Skeletal muscle cell (primary cell): Measurements from ENCODE around the gene SLC35E2B.
"Not testable (repeated sequence)": the region's sequence is repeated elsewhere in the genome, so short reads cannot be mapped to it uniquely, and the experiment has no call there.

Experiments
- DNase-seq: peaks from one replicate; pipeline ENCODE4 v3.0.0-alpha.2; 2010; ENCODE audit warnings: low read depth
- H3K4me3 ChIP-seq: 2 replicates; pipeline ENCODE4 v1.5.1; 2011; ENCODE audit warnings: low read depth, mild to moderate bottlenecking, control low read depth, low read length, moderate library complexity

The SLC35E2B gene

DNA sequence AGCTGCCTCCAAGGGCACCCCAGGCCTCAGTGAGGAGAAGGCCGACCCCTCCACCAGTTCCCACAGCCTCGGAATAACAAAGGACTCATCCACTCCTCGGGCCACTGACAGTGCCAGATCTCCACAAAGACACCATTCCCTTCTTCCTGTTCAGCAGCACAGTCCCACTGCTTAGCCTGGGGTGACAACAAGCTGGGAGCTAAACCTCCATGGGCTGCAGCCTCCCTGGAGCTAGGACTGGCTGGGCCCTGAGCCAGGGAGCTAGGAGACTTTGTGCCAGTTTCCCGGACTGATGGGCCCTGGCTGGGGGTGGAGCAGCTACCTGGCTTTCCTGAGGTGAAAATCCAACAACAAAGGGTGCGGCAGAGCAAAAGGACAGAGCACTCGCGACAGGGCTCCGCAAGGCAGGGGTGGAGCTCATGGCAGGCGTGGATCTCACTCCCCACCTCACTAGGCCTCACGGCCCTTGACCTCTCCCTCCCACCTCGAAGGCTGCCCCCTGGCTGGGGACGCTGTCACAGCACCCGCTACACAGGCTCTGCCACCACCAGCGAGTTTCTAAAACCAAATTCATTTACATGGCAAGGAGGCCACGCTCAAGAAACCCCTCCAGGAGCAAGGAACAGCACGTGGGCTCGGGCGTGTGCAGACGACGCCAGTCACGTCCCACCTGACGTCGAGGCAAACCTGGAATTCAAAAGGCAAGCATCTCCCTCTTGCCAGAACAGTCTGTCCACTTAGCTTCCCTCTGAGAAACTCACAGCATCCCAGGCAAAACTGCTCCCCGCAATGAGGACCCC is 13.8 kb downstream of the SLC35E2B start:
- no peak for DNase-seq
- no peak overlapping the region for H3K4me3 ChIP-seq

DNA sequence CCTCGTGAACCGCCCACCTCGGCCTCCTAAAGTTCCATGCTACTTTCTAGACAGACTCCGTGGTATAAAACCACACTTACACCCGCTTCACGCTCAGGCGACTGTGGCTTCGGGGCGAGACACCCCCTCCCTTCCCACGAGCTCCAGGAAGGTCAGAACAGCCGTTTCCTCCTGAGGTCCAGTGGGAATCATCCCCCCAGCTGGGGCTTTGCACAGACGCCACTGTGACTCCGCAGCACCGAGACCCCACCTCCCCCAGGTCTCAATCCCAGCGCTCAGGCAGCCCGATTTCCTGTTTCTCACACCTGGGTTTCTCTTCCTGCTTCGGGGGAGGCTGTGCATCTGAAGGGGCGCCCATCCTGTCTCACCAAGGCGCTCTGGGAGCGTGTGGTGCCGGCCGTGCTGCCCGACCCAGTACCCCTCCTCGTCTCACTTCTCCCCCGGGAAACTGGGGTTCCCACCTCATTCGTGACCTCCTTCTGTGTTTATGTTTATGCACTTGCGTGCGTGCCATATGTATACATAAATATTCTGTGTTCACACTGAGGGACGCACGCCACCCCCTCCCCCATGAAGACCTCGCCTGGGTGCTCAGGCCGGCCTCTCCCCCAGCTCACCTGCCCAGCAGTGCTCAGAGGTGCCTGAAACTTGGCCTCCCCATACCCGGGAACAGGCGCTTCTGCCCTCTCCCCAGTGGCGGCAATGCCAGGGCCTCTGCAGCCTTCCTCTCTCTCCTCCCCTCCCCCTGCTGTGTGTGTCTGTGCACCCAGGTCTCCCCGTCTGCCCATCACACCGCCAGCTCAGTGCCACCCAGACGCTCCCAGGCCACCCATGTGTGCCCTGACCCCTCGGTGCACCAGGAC is 14.6 kb downstream of the SLC35E2B start:
- H3K4me3 ChIP-seq, result no peak overlapping the region
- DNase-seq, result no peak

DNA sequence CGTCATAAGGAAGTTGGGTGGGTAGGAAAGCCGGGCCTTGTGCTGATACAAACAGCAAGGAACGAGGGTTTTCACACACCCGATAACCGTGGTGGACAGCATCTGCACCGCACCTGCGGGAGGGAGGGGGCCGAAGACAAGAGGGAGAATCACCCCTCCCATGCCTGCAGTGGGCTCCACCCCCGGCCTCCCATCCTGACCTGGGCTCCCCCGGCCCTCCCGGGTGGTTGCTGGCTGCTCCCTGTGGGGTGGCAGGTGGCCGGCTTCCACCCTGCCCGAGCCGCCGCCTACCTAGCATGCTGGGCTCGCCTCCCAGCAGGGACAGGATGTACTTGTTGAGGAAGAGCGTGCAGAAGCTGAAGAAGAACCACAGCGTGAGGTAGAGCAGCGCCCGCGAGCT is 16.5 kb downstream of the SLC35E2B start:
- not testable (repeated sequence) for H3K4me3 ChIP-seq, DNase-seq

DNA sequence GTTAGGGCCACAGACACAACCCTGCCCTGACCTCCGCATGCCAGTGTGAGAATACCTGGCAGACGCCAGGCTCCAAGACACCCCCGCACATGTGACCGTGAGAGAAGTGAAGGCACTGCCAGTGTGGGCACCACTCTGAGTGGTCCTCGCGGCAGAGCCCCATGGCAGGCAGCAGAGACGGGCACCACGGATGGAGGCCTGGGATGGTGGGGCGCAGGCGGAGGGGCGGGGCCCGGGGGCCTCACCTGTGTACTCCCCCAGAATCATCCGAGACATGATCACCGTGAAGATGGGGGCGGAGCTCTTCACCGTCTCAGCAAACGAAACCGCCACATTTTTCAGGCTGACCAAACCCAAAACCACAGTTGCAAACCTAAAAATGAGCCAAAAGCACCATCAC is 17.4 kb downstream of the SLC35E2B start:
- not testable (repeated sequence) for H3K4me3 ChIP-seq, DNase-seq

DNA sequence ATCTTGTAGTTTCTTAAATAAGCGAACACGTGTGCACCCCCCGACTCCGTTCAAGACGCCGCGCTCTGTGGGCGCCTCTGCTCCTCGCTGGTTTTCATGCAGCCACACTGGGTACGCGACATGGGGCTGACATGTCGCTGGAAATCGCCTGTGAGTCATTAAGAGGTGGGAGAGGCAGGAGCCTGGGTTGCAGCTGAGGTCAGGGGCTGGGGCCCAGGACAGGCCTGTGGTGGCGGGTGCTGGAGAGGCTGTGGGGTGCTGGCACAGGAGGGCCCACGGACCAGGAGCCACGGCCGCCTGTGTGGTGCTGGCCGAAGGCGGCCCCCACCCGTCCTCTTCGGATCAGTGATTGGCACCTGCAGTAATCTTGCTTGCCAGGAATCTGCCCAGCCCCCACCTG is 17.8 kb downstream of the SLC35E2B start:
- H3K4me3 ChIP-seq, result not testable (repeated sequence)

DNA sequence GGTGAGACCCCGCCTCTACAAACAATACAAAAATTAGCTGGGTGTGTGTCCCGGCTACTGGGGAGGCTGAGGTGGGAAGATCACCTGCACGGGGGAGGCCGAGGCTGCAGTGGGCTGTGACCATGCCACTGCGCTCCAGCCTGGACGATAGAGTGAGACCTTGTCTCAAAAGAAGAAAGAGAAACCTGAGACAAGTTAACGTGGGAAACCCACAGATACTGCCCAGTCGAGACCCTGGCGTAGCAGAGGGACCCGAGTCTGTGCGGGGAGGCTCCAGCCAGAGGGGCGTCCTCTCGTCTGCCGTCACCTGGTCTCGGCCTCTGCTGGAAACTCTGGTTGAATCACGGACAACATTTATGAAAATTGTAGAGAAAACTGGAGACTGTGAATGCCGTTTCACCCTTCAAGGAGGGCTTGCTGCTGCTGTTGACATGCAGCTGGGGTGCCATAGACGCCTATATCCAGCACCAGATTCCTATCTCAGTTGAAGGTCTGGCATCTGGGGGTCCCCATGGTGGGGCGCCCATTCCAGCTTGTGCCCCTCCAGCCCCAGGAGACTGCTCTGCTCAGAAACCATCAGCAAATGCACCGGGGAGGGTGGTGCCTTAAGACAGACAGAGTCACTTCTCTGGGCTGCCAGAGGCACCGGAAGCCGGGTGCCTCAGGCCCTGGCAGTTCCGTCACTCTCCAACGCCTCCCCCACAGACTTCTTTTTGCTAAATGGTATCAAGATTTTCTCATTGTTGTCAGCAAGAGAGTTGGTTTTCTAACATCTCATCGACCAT is 20.2 kb downstream of the SLC35E2B start:
- no peak overlapping the region for H3K4me3 ChIP-seq
- DNase-seq, result no peak

More for the DNA sequence above, 17.8 kb downstream of the SLC35E2B start:
- DNase-seq, result not testable (repeated sequence)

DNA sequence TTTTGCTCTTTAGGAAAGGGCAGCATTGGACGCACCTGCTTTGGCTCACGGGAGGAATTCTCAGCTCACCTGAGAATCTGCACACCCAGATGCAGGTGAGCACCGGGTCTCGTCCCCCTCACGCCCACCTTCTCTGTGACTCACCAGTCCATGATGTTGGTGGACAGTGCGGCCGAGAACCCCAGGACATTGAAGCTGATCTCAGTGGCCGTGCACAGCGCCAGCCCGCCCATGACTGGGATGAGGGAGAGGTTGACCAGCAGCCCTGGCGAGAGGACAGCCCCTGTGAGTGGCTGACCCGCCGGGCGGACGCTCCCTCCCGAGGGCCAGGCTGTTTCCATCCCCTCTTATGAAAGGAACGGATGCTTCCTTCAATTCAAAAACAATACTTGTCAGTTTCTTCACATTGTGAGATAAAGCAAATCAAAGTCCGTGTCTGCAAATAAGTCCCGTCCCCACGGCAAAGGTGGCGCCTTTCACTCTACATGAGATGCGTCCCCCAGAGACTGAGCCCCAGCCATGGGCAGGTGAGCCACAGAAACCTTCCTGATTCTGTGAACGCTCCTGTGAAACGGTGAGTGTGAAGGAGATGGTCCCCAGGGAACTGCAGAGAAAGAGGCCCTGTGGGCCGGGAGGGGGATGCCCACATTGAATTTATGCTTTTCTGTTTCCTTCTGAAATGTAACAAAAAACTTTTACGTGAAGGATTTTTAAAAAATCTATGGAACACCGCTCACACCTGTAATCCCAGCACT is 21.1 kb downstream of the SLC35E2B start:
- no peak for DNase-seq
- H3K4me3 ChIP-seq, result no peak overlapping the region

DNA sequence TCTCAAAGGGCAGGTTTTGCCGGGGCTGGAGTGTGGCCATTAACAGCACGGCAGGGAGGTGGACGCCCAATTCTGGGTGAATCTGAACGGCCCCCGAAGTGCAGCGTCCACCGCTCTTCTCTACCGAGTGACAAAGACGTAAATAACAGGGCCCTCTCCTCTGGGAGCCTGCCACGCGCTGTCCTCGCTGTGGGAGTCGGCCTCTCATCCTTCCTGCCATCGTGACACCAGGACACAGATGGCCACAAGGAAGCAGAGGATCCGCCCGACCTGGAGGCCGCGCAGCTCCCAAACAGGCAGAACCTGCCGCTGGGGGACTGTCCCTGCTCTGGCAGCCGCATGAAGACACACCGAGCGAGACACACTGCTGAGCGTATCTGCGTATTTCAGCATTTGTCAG is 21.7 kb downstream of the SLC35E2B start:
- no peak for DNase-seq
- H3K4me3 ChIP-seq, result no peak overlapping the region

DNA sequence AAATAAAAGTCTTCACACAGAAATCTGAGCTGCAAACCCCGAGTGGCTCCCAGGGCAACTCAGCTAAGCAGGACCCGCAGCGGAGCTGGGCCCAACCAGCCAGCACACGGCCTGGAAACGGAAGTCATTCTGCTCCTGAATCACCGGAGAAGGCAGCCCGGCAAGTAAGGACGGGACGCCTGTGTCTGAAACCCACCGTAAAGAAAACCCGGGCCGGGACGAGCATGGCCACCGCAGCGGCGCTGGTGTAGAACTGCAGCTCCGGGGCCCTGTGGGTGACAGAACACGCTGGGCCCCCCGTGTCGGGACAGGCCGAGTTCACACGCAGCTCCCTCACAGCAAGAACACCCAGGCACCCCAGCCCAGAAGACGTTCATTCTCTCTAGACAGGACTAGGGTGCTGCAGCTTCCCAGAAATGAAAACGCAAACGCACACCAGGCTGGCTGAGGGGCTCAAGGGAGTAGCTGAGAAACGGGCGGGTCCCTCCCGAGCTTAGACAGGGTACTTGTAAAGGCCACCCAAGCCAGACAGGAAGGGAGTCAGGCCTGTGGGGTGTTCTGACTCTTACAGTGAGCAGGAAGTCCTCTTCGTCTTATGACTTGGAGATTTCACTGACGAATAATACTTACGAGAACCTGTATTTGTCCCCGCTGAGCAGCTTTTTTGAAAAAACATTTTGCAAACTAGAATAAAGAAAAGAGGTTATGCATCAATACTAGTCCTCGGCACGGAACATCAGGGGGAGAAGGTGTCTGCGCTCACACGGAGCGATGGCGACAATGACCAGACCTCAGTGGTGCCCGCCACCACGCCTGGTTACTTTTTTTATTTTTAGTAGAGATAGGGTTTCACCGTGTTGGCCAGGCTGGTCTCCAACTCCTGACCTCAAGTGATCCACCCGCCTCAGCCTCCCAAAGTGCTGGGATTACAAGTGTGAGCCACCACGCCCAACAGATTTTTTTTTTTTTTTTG is 22.8 kb downstream of the SLC35E2B start:
- no peak overlapping the region for H3K4me3 ChIP-seq
- DNase-seq, result no peak

DNA sequence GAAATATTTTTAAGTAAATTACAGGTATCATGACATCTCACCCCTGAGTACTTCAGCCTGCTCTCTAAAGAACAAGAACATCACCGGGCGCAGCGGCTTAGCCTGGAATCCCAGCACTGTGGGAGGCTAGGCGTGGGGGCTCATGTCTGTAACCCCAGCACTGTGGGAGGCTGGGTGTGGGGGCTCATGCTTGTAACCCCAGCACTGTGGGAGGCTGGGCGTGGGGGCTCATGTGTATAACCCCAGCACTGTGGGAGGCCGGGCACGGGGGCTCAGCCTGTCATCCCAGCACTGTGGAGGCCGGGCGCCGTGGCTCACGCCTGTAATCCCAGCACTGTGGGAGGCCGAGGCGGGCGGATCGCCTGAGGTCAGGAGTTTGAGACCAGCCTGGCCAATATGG is 26.1 kb downstream of the SLC35E2B start:
- DNase-seq, result no peak
- no peak overlapping the region for H3K4me3 ChIP-seq

DNA sequence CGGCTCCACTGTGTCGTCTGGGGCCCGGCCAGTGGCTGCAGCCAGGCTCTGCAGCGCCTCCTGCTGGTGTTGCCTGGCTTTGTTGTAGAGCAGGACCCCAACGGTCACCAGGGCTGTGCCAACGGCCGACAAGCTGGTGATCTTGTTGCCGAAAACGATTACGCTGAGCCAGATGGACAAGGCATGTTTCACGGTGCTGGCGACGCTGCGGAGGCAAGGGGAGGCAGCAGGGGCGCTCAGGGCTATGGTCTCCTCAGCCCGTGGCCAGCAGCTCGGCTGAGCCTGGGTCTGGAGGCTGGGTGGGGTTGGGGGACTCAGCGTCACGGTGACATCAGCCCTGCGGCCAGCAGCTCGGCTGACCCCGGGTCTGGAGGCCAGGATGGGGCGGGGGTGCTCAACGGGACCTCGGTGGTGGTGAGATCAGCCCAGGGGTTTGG is 26.8 kb downstream of the SLC35E2B start:
- H3K4me3 ChIP-seq, result no peak overlapping the region
- DNase-seq, result no peak

DNA sequence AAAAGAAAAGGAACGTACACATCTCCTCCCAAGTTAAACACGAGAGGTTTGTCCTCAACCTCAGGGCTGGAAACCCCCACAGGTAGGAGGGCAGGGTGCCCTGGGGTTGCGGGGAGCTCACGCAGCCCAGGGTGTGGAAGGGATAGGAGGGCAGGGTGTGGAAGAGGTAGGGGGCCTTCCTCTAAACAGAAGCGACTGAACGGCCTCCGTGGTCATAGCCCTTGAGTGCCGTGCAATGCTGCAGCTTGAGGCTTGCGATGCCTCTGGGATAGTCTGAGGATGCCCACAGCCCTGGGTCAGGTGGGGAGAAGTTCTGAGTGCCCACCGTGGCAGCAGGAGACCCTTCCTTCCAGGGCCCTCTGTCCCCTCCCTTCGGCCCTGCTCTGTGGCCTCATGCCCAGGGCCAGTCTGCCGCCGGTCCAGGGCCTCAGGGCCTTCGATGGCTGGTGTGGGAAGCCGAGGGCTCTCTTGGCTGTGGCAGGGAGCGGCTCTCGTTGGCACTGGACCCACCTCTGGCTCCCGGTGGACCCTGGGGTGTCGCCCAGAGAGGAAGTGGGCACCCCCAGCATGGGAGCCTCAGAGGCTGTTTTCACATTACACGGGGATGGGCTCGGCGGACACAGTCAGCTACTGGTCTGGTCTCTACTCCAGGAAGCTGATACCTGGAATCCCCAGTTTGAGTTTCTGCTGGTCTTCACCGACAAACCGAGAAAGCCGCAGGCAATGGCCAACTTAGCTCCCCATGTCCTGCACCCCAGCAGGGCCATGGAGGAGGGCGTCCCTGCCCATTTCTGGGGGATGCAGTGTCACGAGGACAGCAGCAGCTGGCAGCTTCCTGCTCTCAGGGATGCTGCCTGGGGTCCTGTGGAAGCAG is 27.4 kb downstream of the SLC35E2B start:
- no peak for DNase-seq
- H3K4me3 ChIP-seq, result no peak overlapping the region

DNA sequence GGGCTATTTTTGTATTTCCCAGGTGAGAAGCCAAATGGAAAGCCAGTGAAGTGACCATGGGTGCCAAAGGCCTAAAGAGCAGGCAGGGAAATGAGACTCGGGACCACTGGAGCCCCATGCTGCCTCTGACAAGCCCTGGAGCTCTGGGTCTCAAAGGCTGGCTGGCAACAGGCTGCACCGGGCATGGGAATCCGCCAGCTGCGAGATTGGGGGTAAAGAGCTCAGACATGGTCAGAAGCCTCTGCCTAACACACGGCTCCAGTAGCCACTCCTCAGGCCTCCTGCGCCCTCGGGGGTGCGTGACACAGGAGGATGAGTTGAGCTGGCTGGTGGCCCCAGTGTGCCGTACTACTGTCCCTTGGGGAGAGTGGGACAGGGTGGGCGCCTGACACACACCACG is 28.3 kb downstream of the SLC35E2B start:
- not testable (repeated sequence) for DNase-seq, H3K4me3 ChIP-seq

DNA sequence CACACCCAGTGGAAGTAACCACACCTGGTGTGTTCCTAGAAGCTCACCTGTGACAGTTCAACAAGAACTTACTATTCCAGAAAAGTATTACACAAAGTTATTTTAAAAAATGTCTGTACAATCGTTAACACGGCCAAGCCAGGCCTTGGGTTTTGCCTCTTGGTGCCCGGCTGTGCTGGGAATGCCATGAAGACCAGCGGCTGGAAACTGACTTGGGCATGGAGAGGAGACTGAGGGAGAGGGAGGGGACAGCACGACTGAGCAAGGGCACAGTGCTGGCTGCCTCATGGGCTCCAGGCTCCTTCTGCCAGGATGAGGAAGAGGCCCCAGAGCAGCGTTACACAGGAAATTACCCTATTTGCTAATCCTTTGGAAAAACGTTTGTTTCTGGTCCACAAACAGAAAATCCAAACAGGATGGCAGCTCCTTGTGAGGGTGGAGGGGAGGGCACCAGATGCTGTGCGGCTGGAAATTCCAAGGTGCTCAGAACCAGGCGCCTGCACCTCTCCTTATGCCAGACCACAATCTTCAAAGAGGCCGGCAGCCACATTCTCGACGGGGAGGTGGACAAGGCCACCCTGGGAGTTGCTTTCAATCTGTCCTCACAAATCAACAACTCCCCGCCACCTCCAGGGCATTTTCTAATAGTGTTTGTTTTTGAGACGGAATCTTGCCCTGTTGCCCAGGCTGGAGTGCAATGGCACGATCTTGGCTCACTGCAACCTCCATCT is 29.6 kb downstream of the SLC35E2B start:
- DNase-seq, H3K4me3 ChIP-seq: not testable (repeated sequence)

DNA sequence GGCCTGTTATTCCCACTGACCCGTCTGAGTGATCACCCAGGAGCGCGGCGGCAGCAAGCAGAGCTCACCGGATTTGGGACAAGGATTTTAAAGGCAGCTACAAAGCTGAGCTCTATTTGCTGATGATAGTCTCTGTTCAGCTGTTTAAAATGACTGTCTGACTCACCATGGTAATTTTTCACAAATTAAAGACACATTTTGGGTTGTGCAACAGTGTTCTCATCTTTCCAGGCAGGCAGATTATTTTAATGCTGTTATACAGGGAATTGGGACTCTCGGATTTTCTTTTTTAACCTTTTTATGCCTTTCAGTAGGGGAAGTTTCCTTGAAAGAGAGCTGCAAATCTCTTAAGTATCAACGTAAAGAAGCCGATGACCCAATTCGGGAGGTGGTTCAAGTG is 30.2 kb downstream of the SLC35E2B start:
- DNase-seq, H3K4me3 ChIP-seq: not testable (repeated sequence)
